HL-60 (cell line): ENCODE data around the gene RAB25.

Experiments used
- GABPA ChIP-seq: IDR thresholded peaks from 2 replicates; pipeline ENCODE4 v1.6.1; 2012; ENCODE audit warnings: low read depth
- POLR2AphosphoS5 ChIP-seq: IDR thresholded peaks from 2 replicates; pipeline ENCODE4 v1.6.1; 2012; ENCODE audit warnings: low read depth
- REST ChIP-seq: IDR thresholded peaks from 2 replicates; pipeline ENCODE4 v1.6.1; 2012; ENCODE audit warnings: low read depth; ENCODE audit not compliant: insufficient replicate concordance
- TF ChIP-seq, protein P1 (sequence below): IDR thresholded peaks from one replicate; pipeline ENCODE4 v1.5.1; 2011; ENCODE audit warnings: low read length, control low read depth, inconsistent platforms; ENCODE audit not compliant: insufficient read depth

DNA sequence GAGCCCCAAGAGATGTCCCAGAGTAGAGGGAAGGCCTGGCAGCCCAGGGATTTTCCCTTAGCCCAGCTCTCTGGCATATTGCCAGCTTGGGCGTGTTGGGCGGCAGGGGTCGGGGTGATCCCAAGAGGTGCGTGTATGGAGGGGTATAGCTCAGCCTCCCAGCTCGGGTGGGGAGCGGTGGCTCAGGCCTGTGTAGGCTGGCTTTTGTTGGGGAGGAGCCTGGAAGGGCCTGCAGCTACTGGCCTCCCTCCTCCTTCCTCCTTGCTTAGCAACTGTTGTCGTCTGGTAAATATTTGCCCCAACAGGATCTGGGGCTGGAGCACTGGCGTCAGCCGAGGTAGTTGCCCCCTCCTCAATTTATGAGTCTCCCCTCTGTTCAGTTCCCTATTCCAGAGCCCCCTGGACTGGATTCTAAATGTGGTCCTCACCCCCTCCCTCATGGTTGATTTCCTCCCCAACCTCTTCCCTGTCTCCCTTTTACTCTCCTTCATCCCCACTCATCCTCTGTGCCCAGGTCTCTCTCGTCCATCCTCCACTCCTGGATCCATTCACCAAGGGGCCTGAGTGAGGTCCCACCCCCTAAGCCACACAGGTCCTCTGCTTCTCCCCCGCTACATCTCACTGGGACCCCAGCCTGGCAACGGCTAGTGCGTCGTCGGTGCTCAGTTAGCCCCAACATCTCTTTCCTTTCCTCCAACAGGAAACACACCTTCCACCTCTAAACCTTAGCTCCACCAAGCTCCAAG is 43.3 kb downstream of the RAB25 start:
- TF ChIP-seq, protein P1, sequence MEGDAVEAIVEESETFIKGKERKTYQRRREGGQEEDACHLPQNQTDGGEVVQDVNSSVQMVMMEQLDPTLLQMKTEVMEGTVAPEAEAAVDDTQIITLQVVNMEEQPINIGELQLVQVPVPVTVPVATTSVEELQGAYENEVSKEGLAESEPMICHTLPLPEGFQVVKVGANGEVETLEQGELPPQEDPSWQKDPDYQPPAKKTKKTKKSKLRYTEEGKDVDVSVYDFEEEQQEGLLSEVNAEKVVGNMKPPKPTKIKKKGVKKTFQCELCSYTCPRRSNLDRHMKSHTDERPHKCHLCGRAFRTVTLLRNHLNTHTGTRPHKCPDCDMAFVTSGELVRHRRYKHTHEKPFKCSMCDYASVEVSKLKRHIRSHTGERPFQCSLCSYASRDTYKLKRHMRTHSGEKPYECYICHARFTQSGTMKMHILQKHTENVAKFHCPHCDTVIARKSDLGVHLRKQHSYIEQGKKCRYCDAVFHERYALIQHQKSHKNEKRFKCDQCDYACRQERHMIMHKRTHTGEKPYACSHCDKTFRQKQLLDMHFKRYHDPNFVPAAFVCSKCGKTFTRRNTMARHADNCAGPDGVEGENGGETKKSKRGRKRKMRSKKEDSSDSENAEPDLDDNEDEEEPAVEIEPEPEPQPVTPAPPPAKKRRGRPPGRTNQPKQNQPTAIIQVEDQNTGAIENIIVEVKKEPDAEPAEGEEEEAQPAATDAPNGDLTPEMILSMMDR, result no peak
- TF ChIP-seq POLR2AphosphoS5 (no peak), GABPA (no peak), REST (no peak)
